Loucy (cell line): ENCODE data around the gene WNT5A.

Experiments
- H2AFZ ChIP-seq: fragments of 200-600 bp; sonication (generic); 2 replicates; pipeline ENCODE4 v1.6.0; 2016; ENCODE audit warnings: antibody characterized with exemption, mild to moderate bottlenecking, low read length, moderate library complexity
- H3F3A ChIP-seq: fragments of 200-600 bp; 2 replicates; pipeline ENCODE4 v1.6.0; 2016; ENCODE audit warnings: antibody characterized with exemption, low read depth, mild to moderate bottlenecking
- H3K27me3 ChIP-seq: fragments of 200-600 bp; sonication (generic); 2 replicates; pipeline ENCODE4 v1.6.1; 2014; ENCODE audit warnings: low read length, mild to moderate bottlenecking; ENCODE audit not compliant: insufficient read depth, poor library complexity, severe bottlenecking
- H3K36me3 ChIP-seq: fragments of 200-600 bp; sonication (generic); 2 replicates; pipeline ENCODE4 v1.6.1; 2016; ENCODE audit warnings: low read length; ENCODE audit not compliant: insufficient read depth
- H3K4me1 ChIP-seq: fragments of 200-600 bp; sonication (generic); 2 replicates; pipeline ENCODE4 v1.5.1; 2014; ENCODE audit warnings: low read length, mild to moderate bottlenecking; ENCODE audit not compliant: insufficient read depth, poor library complexity, severe bottlenecking
- H3K4me2 ChIP-seq: fragments of 200-600 bp; sonication (generic); 2 replicates; pipeline ENCODE4 v1.6.0; 2014; ENCODE audit warnings: antibody characterized with exemption, low read length, low read depth, mild to moderate bottlenecking; ENCODE audit not compliant: poor library complexity, severe bottlenecking
- H3K4me3 ChIP-seq: fragments of 200-600 bp; sonication (generic); 2 replicates; pipeline ENCODE4 v1.5.1; 2014; ENCODE audit warnings: low read length, mild to moderate bottlenecking, mixed read lengths; ENCODE audit not compliant: poor library complexity, severe bottlenecking
- H3K79me2 ChIP-seq: fragments of 200-600 bp; sonication (generic); 2 replicates; pipeline ENCODE4 v1.6.1; 2014; ENCODE audit warnings: low read length; ENCODE audit not compliant: insufficient read depth
- H3K9ac ChIP-seq: fragments of 200-600 bp; sonication (generic); 2 replicates; pipeline ENCODE4 v1.6.0; 2014; ENCODE audit warnings: mild to moderate bottlenecking, low read depth, low read length, moderate library complexity; ENCODE audit not compliant: poor library complexity, severe bottlenecking
- H3K9me2 ChIP-seq: fragments of 200-600 bp; sonication (generic); replicated peaks from 2 replicates; pipeline ENCODE4 v1.6.1; 2016; ENCODE audit warnings: low read depth, low read length, mixed read lengths
- H3K9me3 ChIP-seq: fragments of 200-600 bp; sonication (generic); 2 replicates; pipeline ENCODE4 v1.6.1; 2014; ENCODE audit warnings: mild to moderate bottlenecking, antibody characterized with exemption, low read length, low read depth; ENCODE audit not compliant: insufficient read depth
- H4K20me1 ChIP-seq: fragments of 200-600 bp; sonication (generic); 2 replicates; pipeline ENCODE4 v1.6.0; 2014; ENCODE audit warnings: antibody characterized with exemption, low read length, mild to moderate bottlenecking; ENCODE audit not compliant: insufficient read depth, poor library complexity, severe bottlenecking
- EZH2phosphoT487 ChIP-seq: fragments of 200-600 bp; IDR thresholded peaks from 2 replicates; pipeline ENCODE4 v1.6.1; 2018; ENCODE audit warnings: antibody characterized with exemption, mild to moderate bottlenecking, moderate library complexity, borderline replicate concordance
- TF ChIP-seq, protein P1 (sequence below): fragments of 200-600 bp; sonication (generic); conservative IDR thresholded peaks from 2 replicates; pipeline ENCODE4 v1.5.1; 2014; ENCODE audit warnings: mild to moderate bottlenecking, antibody characterized with exemption, low read length

The WNT5A gene

GRCh38 chr3:55454611-55455010, 32.5 kb downstream of the WNT5A start:
- Histone ChIP-seq H3K9ac (no peak overlapping the region), H3F3A (no peaks in the 10 kb centered on the region), H3K9me3 (no peaks in the 10 kb centered on the region), H2AFZ (no peak overlapping the region), H3K4me2 (no peak overlapping the region), H4K20me1 (no peaks in the 10 kb centered on the region), H3K79me2 (no peaks in the 10 kb centered on the region), H3K36me3 (no peaks in the 10 kb centered on the region), H3K4me1 (no peaks in the 10 kb centered on the region), H3K4me3 (no peak overlapping the region), H3K27me3 (no peaks in the 10 kb centered on the region), H3K9me2 (no peaks in the 10 kb centered on the region)
- TF ChIP-seq, protein P1, sequence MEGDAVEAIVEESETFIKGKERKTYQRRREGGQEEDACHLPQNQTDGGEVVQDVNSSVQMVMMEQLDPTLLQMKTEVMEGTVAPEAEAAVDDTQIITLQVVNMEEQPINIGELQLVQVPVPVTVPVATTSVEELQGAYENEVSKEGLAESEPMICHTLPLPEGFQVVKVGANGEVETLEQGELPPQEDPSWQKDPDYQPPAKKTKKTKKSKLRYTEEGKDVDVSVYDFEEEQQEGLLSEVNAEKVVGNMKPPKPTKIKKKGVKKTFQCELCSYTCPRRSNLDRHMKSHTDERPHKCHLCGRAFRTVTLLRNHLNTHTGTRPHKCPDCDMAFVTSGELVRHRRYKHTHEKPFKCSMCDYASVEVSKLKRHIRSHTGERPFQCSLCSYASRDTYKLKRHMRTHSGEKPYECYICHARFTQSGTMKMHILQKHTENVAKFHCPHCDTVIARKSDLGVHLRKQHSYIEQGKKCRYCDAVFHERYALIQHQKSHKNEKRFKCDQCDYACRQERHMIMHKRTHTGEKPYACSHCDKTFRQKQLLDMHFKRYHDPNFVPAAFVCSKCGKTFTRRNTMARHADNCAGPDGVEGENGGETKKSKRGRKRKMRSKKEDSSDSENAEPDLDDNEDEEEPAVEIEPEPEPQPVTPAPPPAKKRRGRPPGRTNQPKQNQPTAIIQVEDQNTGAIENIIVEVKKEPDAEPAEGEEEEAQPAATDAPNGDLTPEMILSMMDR, result no peak

- H3K36me3 ChIP-seq, result no peaks in the 10 kb centered on the region
- TF ChIP-seq EZH2phosphoT487, result no peak
- TF ChIP-seq, protein P1, result no peak
- H3K9me2 ChIP-seq, result no peaks in the 10 kb centered on the region
- H3K9ac ChIP-seq, result no peak overlapping the region
- no peaks in the 10 kb centered on the region for H3K4me1 ChIP-seq
- H3K27me3 ChIP-seq, result no peaks in the 10 kb centered on the region
- H3K4me2 ChIP-seq, result no peak overlapping the region
- no peaks in the 10 kb centered on the region for H4K20me1 ChIP-seq
- no peaks in the 10 kb centered on the region for H3F3A ChIP-seq
- H3K79me2 ChIP-seq, result no peaks in the 10 kb centered on the region
- H2AFZ ChIP-seq, result no peak overlapping the region
- H3K9me3 ChIP-seq, result no peaks in the 10 kb centered on the region
- no peak overlapping the region for H3K4me3 ChIP-seq
These were observed 33.1 kb downstream of the WNT5A start for GRCh38 chr3:55453886-55454496.

DNA sequence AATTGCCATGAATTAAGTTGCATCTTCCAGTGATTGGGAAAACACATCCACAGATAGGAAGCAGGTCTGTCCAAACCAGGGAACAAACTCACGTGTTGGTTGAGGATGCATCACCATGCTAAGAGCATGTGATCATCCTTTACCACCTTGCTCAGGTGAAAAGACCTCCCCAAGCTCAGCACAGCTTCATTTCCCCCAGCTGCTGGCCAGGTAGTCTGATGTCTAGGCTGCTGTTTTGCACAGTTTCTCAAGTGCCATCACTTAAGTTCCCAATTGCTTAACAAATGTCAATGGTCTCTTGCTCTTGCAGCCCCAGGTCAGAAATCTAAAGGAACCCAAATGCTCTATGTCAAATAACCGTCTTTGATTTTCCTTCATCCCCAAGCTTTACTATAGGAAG, 34.2 kb downstream of the WNT5A start:
- no peaks in the 10 kb centered on the region for H3K27me3 ChIP-seq
- no peaks in the 10 kb centered on the region for H3K79me2 ChIP-seq
- no peak overlapping the region for H3K4me2 ChIP-seq
- H3K4me1 ChIP-seq, result no peaks in the 10 kb centered on the region
- H3K36me3 ChIP-seq, result no peaks in the 10 kb centered on the region
- TF ChIP-seq, protein P1, result no peak
- TF ChIP-seq EZH2phosphoT487, result no peak
- H3K4me3 ChIP-seq, result no peak overlapping the region
- no peak overlapping the region for H3K9ac ChIP-seq
- H2AFZ ChIP-seq, result no peak overlapping the region
- H3F3A ChIP-seq, result no peaks in the 10 kb centered on the region
- no peaks in the 10 kb centered on the region for H4K20me1 ChIP-seq
- no peaks in the 10 kb centered on the region for H3K9me2 ChIP-seq
- H3K9me3 ChIP-seq, result no peaks in the 10 kb centered on the region
